ENCODE results near the gene RHBDL1.

RHBDL1 gene

GRCh38 chr16:637081-638018, 38.1 kb upstream of the RHBDL1 start:
- no peak for DNase-seq (ENCODE audit: low spot score)

GRCh38 chr16:638034-638543, 37.4 kb upstream of the RHBDL1 start:
- DNase-seq (ENCODE audit: low spot score): no peak

GRCh38 chr16:638836-639235, 36.6 kb upstream of the RHBDL1 start:
- DNase-seq (ENCODE audit: low spot score): no peak

- DNase-seq (ENCODE audit: low spot score): no peak
Observed at GRCh38 chr16:640614-641013, 34.9 kb upstream of the RHBDL1 start.

DNA sequence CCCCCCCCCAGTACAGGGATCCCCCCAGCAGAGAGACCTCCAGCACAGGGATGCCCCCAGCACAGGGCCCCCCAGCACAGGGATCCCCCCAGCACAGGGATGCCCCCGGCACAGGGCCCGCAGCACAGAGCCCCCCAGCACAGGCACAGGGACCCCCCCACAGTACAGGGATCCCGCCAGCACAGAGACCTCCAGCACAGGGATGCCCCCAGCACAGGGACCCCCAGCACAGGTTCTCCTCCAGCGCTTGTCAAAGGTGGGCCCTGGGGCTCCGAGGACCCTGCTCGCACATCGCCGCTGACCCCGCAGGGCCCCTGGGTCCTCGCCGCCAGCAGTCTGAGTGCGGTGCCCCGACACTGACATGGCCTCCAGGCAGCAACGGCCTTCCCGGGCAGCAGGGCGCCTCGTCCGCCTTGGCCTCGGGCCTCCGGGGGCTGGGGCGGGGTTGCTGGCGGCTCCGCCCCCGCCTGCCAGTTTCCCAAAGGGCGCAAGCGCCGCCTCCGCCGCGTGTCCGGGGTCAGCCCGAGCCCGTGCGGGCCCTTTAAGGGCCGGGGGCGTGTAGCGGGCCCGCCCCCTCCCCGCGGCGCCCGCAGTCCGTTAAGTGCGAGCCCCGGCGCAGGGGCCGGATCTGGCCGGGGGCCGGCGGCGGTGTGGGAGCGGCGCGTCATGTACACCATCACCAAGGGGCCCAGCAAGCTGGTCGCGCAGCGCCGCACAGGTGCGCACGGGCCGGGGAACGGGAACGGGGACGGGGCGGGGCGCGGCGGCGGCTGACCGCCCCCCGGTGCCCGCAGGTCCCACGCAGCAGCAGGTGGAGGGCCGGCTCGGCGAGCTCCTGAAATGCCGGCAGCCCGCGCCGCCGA, 33.9 kb upstream of the RHBDL1 start, which contains the start of gene MCRIP2:
Gene MCRIP2, plus strand, starts transcription at position 503 of the 863 bp plus-strand sequence. Its CDS starts 164 bp downstream, at position 667.
- peak; percentile 82 for DNase-seq (ENCODE audit: low spot score)

DNA sequence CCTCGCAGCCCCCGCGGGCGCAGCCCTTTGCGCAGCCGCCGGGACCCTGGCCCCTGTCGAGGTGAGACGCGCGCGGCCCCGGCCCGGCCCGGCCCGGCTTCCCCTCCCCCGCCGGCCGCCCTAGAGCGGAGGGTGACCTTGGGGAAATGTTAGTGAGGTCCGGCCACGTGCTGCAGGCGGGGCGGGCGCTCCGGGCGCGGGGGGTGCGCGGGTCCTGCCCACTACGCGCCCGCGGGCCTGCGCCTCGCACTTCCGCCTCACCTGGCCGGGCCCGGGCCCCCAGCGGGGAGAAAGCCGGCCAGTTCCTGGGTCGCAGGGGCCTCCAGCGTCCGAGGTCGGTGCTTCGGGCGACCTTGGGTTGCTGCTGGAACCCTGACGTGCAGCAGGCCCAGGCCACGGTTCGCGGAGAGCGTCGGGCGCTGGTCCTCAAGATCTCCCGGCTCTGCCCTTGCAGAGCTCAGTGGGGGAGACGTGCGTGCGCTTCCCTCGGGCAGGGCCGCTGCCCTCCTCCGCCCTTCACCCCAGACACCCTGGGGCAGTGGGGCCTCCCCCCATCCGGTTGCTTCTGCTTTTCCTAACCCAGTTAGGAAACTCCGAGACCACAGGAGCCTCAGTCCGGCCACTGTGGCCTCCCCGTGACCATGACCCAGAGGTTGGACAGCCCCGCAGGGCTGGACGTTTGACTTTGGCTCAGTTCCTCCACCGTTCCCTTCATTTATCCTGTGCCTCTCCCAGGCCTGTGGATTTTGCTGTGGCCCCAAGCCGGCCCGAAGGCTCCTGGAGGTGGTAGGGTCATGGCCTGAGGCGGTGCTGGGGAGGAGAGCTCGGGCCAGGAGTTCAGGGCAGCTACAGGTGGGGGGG, 33.1 kb upstream of the RHBDL1 start:
- peak; percentile 55 for DNase-seq (ENCODE audit: low spot score)

DNA sequence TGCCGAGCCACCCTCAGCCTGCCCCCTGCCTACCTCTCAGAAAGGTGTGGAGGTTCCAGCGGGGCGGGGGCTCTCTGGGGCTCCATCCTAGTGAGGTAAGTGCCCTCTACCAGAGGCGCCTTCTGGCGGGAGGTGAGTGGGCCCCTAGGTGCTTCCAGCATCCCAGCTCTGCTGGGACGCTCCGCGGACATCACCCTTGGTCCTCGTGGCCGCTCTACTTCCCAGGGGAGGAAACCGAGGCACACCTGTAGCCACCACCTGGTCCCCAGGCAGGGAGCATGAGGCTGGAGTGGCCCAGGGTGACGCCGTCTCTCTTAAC, 32.5 kb upstream of the RHBDL1 start:
- no peak for DNase-seq (ENCODE audit: low spot score)

DNA sequence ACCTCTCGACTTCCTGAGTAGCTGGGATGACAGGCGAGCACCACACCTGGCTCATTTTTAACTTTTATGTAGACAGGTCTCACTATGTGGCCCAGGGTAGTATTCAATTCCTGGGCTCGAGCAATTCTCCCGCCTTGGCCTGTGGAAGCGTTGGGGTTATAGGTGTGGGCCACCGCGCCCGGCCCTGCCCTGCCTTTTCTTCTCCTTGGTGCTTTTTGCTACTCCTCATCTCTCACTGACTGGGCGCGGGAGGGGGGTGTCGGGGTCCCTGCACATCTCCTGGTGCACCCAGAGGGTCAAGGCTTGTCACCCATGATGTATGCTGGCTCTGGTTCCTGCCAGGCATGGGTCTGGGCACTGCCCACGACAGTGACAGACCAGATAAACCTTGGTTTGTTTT, 30.9 kb upstream of the RHBDL1 start:
- DNase-seq (ENCODE audit: low spot score): no peak

DNA sequence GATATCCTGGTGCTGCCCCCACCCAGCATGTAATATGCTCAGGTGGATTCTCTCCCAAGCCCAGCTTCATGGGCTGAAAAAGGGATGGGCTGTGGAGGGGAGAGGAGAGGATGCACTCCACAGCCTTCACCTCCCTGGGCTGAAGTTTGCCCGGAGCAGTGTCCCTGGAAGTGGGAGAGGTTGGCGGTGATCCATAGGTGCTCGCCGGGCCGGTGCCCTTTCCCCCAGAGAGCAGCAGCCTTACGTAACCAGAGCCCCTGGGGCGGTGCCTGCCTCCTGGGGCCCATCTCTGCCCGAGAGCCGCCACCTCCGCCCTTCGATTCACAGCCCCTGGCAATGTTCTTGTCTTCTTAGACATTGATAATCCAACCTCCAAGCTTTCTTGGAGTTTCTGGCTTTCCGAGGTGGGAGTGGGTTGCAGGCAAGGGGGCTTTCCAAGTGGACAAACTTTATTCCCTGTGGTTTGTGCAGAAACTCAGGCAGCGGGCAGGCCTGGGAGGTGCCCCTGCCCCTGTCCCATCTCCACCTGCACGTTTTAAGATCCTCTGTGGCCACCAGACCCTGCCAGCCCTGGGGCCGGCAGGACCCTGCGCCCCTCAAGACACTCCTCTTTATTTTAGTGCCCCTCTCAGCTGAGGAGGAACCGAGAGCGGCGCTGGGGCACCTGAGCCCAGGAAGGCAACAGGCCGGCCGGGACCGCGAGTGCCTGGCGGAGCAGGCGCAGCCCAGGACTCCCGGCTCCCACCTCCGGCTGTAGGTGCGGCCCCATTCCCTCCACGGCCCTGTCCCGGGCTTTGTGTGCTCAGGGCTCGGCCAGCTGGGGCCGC, 29.4 kb upstream of the RHBDL1 start:
- DNase-seq (ENCODE audit: low spot score): no peak

DNA sequence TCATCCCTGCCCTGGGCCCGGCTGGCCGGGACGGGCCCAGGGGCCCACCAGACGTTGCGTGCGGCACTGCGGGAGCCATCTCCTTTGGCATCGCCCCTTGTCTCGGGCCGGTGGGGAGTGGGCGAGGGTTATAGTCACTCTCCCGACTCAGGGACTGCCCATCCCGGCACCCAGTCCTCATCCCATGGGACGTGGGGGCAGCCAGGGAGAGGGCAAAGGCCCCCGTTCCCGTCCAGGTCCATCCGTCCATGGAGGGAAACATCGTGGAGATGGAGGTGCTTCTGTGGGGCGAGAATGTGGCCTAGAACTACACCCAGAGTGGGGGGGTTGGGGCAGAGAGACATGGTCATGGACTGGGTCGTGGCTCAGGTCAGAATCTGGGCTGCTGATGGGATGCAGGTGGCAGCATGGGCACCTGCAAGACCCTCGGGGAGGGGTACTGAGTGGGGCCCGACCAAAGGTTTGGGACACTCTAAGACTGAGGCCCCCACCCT, 28.7 kb upstream of the RHBDL1 start:
- DNase-seq (ENCODE audit: low spot score): no peak

DNA sequence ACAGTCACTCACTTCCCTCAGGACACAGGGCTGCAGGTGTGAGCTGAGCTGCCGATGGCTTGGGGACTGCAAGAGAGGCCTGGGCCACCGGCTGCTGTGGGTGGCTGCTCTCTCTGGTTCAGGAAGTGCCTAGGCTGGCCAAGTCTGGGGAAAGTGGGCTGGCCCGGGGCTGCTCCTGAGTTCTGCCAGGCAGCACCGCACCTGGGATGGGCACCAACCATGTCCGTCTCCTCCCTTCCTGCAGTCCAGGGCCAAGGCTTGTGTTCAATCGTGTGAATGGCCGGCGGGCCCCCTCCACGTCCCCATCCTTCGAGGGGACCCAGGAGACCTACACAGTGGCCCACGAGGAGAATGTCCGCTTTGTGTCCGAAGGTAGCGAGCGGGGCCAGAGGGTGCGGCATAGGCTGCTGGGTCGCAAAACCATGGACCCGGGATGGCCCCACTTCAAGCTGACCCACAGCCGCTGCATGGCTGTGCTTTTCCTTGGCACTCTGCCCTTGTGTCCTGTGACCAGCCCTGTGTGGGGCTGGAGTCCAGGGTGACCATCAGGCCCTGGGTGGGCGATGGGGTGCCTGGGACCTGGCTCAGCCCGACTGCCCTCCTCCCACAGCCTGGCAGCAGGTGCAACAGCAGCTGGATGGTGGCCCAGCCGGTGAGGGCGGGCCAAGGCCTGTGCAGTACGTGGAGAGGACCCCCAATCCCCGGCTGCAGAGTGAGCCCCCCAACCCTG, 28.1 kb upstream of the RHBDL1 start:
- no peak for DNase-seq (ENCODE audit: low spot score)

DNA sequence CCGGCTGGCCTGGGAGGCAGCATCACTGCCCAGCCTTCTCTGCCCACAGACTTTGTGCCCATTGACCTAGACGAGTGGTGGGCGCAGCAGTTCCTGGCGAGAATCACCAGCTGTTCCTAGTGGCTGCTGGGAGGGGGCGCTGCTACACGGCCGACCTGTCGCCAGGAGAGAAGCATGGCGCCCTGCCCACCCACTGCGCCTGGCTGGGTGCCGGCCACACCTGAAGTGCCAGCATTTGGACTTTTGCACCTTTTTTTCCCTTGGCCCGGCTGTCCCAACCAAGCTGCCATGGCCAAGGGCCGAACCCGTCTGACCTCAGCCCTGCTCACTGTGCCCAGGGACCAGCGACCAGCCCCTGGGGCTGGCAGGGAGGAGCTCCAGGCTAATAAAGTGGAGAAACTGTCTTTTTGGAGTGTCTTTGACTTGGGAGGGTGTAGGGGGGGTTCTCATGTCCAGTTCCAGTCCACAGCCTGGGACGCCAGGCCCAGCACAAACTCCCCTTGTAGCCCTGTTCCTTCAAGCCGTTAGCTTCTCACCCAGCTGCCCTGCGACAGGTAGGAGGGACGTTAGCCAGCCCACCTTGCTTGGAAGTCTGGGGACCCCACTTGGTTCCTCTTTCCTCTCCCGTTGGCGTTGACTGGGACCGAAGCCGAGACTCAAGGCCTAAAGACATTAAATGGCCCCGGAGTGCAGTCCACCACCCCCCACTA, 27.2 kb upstream of the RHBDL1 start:
- peak; percentile 74 for DNase-seq (ENCODE audit: low spot score)

DNA sequence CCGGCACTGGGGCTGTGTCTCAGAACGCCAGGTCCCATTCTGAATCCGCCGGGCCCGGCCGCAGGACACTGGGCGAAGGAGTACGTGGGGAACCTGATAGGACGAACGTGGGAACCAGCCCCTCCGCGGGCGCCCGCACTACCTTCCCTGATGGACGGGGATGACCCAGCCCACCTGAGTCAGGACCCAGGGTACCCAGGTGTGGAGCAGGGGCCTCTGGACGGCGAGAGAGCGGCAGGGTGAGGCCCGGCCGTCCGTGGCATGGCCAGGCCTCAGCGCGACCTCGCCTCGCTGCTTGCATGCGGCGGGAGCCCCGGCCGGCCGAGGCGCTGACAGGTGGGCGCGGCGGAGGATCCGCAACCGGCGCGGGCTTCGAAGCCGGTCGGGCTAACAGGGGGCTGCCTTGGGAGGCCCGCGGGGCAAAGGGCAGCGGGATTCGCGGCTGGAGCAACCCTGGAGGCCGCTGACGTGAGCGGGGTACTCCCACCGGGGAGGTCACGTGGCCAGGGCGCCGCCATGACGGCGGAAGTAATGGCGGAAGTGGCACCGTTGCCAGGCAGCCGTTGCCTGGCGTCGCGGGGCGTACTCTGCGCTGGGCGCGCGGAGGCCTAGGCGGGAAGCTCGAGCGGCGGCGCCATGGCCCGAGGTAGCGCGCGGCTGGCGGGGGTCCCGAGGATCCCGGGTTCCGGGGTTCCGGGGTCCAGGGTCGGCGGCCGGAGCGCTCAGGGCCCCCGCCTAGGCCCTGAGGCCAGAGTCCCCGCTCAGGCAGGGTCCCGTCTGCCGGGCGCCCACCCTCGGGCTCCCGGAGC, 26.5 kb upstream of the RHBDL1 start, which contains the start of gene WDR90:
Gene WDR90, plus strand, starts transcription at position 585 of the 809 bp plus-strand sequence. Its CDS starts 52 bp downstream, at position 637.
- peak; percentile 89 for DNase-seq (ENCODE audit: low spot score)

DNA sequence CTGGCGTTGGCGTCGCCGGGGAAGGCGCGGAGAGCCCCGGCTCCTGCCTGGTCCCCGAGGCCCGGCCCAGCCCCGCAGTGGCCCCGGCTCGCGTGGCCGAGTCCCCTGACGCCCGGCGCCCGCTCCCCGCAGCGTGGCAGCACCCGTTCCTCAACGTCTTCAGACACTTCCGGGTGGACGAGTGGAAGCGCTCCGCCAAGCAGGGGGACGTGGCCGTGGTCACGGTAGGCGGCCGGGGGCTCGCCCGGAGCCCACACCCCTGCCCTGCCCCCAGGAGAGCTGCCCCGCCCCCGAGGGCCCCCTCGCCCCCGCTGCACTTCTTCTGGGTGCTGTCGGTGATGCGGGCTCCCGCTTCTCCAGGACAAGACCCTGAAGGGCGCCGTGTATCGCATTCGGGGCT, 25.8 kb upstream of the RHBDL1 start:
- no peak for DNase-seq (ENCODE audit: low spot score)

- no peak for DNase-seq (ENCODE audit: low spot score)
Observed at GRCh38 chr16:651844-652243, 23.6 kb upstream of the RHBDL1 start.

GRCh38 chr16:652454-653305, 22.8 kb upstream of the RHBDL1 start:
- DNase-seq (ENCODE audit: low spot score): no peak

GRCh38 chr16:654034-654433, 21.4 kb upstream of the RHBDL1 start:
- no peak for DNase-seq (ENCODE audit: low spot score)

Measured in SW480 (cell line).